Panc1 (cell line): ENCODE results near the gene SPSB1. TPM values are rescaled to one million over a fixed set of nuclear protein-coding genes. Genes with fewer than 3 reads are reported as not detected.
"Not testable (repeated sequence)": the region's sequence is repeated elsewhere in the genome, so short reads cannot be mapped to it uniquely, and the experiment has no call there.

Experiments
- ATAC-seq: fragments of 200-7000 bp; cut with Tn5 transposase; 2 replicates; pipeline ENCODE4 v1.9.1; 2020; ENCODE audit warnings: mild to moderate bottlenecking, moderate library complexity
- BruUV-seq: library from RNA; stranded (reverse); fragments of 400-500 nt; replicated peaks from 2 replicates; lab custom pipeline; 2021; lab: Mats Ljungman, UMichigan
- CTCF ChIA-PET: fragments of 300-600 bp; sonication (Branson Sonifier 250); formaldehyde crosslinking; loops from one replicate; lab custom pipeline; 2022; ENCODE audit warnings: antibody characterized with exemption; lab: Charles Lee
- POLR2A ChIA-PET: fragments of 300-600 bp; sonication (Branson Sonifier 250); formaldehyde crosslinking; loops from one replicate; lab custom pipeline; 2022; ENCODE audit warnings: antibody characterized with exemption; lab: Charles Lee
- DNase-seq: peaks from one replicate; pipeline ENCODE4 v3.0.0-alpha.2; 2010; ENCODE audit warnings: low read depth, low spot score
- H3K27ac ChIP-seq: 2 replicates; pipeline ENCODE4 v1.5.1; 2011; ENCODE audit warnings: mild to moderate bottlenecking, low read length, inconsistent platforms
- H3K27me3 ChIP-seq: fragments of 200-500 bp; sonication (Bioruptor generic); 2 replicates; pipeline ENCODE4 v1.6.0; 2014; ENCODE audit warnings: low read length, inconsistent platforms; ENCODE audit not compliant: control insufficient read depth, insufficient read depth
- H3K36me3 ChIP-seq: fragments of 200-500 bp; sonication (Bioruptor generic); 2 replicates; pipeline ENCODE4 v1.5.1; 2014; ENCODE audit warnings: inconsistent platforms, mild to moderate bottlenecking, low read length, moderate library complexity; ENCODE audit not compliant: control insufficient read depth, insufficient read depth
- H3K4me1 ChIP-seq: 2 replicates; pipeline ENCODE4 v1.5.1; 2011; ENCODE audit warnings: inconsistent platforms, mild to moderate bottlenecking, low read length, moderate library complexity; ENCODE audit not compliant: control insufficient read depth, insufficient read depth
- H3K4me3 ChIP-seq, 2 experiments: 2 replicates each; pipeline ENCODE4 v1.5.1; 2011 to 2012; ENCODE audit warnings: low read depth in 2 of 2, low read length in 2 of 2, mild to moderate bottlenecking in 2 of 2, inconsistent platforms in 1 of 2, moderate library complexity in 1 of 2
- H3K9me3 ChIP-seq: fragments of 200-500 bp; sonication (Bioruptor generic); 2 replicates; pipeline ENCODE4 v1.5.1; 2014; ENCODE audit warnings: low read depth, mild to moderate bottlenecking, inconsistent platforms, low read length, moderate library complexity; ENCODE audit not compliant: control insufficient read depth, insufficient read depth
- POLR2AphosphoS5 ChIP-seq: IDR thresholded peaks from 2 replicates; pipeline ENCODE4 v1.6.1; 2012; ENCODE audit warnings: mild to moderate bottlenecking, low read depth, low read length, moderate library complexity
- SIN3A ChIP-seq: IDR thresholded peaks from 2 replicates; pipeline ENCODE4 v1.6.1; 2012; ENCODE audit warnings: low read depth, mild to moderate bottlenecking, low read length, moderate library complexity, borderline replicate concordance; ENCODE audit not compliant: insufficient read depth
- TCF7L2 ChIP-seq: IDR thresholded peaks from 2 replicates; pipeline ENCODE4 v1.6.1; 2011; ENCODE audit warnings: mild to moderate bottlenecking, low read depth, low read length, inconsistent platforms
- in situ Hi-C: cut with HindIII; loops from 2 replicates; pipeline ENCODE4 v1.10.0; 2016; ENCODE audit warnings: low sequenced_read_pairs, low pct_unique_long_range_greater_than_20kb
- intact Hi-C: fragments of 100-400 bp; cut with micrococcal nuclease; formaldehyde crosslinking; loops from one replicate; pipeline ENCODE4 v1.10.0; 2022; ENCODE audit not compliant: unreplicated experiment
- total RNA-seq: library from RNA; stranded (reverse); gene quantifications from one replicate; pipeline ENCODE4 v1.2.1, GENCODE V29; 2021; ENCODE audit not compliant: unreplicated experiment
- TF ChIP-seq, protein P1 (sequence below), 2 experiments: IDR thresholded peaks; 2 replicates each; pipeline ENCODE4 v1.6.1; 2011 to 2012; ENCODE audit warnings: low read depth in 2 of 2, control low read depth in 1 of 2, low read length in 1 of 2, mild to moderate bottlenecking in 1 of 2, moderate library complexity in 1 of 2; ENCODE audit not compliant: insufficient read depth in 1 of 2
- TF ChIP-seq, protein P2 (sequence below): fragments of 450-650 bp; IDR thresholded peaks from 2 replicates; pipeline ENCODE4 v1.5.1; 2017; ENCODE audit warnings: mild to moderate bottlenecking

The SPSB1 gene
- total RNA-seq, 1 experiment from 2014 or later: 73.7 TPM

DNA sequence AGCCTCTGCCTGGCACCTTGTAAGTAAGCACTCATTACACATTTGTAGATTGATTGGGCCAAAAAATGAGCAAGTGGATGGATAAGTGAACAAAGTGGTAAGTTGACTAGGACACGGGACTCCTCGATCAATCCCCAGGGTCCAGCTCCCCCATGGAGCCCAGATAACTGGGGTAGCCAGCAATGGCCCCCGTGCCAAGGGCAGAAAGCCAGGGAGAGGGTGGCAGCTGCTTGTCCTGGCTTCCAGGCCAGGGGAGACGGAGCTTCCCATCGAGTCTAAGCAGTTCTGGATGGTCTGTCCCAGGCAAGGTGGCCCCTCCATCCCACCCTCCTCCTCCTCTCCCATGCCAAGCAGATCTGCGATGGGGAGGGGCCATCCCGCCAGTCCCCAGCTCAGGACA, 91.4 kb downstream of the SPSB1 start:
- TF ChIP-seq TCF7L2: no peak
- TF ChIP-seq, protein P1, sequence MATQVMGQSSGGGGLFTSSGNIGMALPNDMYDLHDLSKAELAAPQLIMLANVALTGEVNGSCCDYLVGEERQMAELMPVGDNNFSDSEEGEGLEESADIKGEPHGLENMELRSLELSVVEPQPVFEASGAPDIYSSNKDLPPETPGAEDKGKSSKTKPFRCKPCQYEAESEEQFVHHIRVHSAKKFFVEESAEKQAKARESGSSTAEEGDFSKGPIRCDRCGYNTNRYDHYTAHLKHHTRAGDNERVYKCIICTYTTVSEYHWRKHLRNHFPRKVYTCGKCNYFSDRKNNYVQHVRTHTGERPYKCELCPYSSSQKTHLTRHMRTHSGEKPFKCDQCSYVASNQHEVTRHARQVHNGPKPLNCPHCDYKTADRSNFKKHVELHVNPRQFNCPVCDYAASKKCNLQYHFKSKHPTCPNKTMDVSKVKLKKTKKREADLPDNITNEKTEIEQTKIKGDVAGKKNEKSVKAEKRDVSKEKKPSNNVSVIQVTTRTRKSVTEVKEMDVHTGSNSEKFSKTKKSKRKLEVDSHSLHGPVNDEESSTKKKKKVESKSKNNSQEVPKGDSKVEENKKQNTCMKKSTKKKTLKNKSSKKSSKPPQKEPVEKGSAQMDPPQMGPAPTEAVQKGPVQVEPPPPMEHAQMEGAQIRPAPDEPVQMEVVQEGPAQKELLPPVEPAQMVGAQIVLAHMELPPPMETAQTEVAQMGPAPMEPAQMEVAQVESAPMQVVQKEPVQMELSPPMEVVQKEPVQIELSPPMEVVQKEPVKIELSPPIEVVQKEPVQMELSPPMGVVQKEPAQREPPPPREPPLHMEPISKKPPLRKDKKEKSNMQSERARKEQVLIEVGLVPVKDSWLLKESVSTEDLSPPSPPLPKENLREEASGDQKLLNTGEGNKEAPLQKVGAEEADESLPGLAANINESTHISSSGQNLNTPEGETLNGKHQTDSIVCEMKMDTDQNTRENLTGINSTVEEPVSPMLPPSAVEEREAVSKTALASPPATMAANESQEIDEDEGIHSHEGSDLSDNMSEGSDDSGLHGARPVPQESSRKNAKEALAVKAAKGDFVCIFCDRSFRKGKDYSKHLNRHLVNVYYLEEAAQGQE (IDR thresholded peaks at IDR 0.05; ENCODE audit: insufficient read depth in 1 of 2, low read depth in 2 of 2, low read length in 1 of 2): no peak
- TF ChIP-seq POLR2AphosphoS5: no peak
- ATAC-seq: no peak
- in situ Hi-C loops (no loop called here), intact Hi-C loops (no loop called here)
- H3K9me3 ChIP-seq: no peaks in the 10 kb centered on the region
- BruUV-seq: no TSS peak
- POLR2A ChIA-PET: no interaction called here
- H3K27me3 ChIP-seq: no peaks in the 10 kb centered on the region
- no peaks in the 10 kb centered on the region for H3K36me3 ChIP-seq
- H3K27ac ChIP-seq: peak overlapping the region; percentile 53
- no peak overlapping the region for H3K4me3 ChIP-seq
- H3K4me1 ChIP-seq: peaks cover 33% of the 10 kb centered on the region
- DNase-seq: no peak
- CTCF ChIA-PET: no interaction called here

DNA sequence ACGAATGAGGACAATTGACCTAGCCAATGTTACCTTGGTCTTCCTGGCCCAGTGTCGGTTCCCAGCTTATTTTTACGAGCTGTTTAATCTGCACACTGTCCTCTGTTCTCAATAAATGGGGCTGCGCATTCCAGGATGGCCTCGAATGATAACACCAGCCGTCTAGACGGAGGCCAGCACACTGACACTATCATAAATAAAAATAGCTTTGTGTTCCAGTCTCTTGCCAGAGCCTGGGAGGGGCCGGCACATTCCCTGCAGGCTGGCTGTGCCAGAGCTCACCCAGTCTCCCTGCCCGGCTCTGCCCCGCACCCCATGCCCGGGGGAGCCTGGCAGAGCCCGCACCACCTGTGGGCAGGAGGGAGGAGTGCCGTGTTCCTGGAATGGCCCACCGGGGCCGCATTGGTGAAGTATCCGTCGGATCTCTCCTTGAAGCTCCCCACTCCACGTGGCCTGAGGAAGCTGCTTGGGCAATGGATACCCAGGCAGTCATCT, 92.1 kb downstream of the SPSB1 start:
- in situ Hi-C loops (no loop called here), intact Hi-C loops (no loop called here)
- H3K27ac ChIP-seq: peak overlapping the region; percentile 53
- H3K36me3 ChIP-seq: no peaks in the 10 kb centered on the region
- H3K4me3 ChIP-seq: no peak overlapping the region
- TF ChIP-seq, protein P2, sequence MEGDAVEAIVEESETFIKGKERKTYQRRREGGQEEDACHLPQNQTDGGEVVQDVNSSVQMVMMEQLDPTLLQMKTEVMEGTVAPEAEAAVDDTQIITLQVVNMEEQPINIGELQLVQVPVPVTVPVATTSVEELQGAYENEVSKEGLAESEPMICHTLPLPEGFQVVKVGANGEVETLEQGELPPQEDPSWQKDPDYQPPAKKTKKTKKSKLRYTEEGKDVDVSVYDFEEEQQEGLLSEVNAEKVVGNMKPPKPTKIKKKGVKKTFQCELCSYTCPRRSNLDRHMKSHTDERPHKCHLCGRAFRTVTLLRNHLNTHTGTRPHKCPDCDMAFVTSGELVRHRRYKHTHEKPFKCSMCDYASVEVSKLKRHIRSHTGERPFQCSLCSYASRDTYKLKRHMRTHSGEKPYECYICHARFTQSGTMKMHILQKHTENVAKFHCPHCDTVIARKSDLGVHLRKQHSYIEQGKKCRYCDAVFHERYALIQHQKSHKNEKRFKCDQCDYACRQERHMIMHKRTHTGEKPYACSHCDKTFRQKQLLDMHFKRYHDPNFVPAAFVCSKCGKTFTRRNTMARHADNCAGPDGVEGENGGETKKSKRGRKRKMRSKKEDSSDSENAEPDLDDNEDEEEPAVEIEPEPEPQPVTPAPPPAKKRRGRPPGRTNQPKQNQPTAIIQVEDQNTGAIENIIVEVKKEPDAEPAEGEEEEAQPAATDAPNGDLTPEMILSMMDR: no peak
- TF ChIP-seq, protein P1 (IDR thresholded peaks at IDR 0.05; ENCODE audit: insufficient read depth in 1 of 2, low read depth in 2 of 2, low read length in 1 of 2): no peak
- no peak for TF ChIP-seq POLR2AphosphoS5
- no peak for TF ChIP-seq SIN3A
- TF ChIP-seq TCF7L2: no peak
- ChIA-PET CTCF (interaction anchor here (0.8 kb wide), 1 partner anchor 95 kb away, joined by 6 read pairs; no protein-coding TSS in a partner anchor), POLR2A (no interaction called here)
- H3K9me3 ChIP-seq: no peaks in the 10 kb centered on the region
- no peaks in the 10 kb centered on the region for H3K27me3 ChIP-seq
- H3K4me1 ChIP-seq: peaks cover 33% of the 10 kb centered on the region
- peak; percentile 10; the same call in 1 of the 2 replicates for ATAC-seq
- BruUV-seq: no TSS peak
- no peak for DNase-seq

DNA sequence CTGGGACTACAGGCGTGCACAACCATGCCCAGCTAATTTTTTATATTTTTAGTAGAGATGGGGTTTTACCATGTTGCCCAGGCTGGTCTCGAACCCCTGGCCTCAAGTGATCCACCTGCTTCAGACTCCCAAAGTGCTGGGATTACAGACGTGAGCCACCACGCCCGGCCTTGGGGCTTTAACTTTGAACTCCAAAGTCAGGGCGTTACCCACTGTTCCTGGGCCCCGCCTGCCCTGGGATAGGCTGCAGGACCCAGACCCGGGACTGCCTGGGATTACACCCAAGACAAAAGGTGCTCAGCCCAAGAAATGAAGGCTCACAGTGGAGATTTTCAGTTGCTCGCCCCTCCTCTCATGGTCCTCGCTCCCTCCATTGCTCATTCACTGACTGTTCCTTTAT, 92.7 kb downstream of the SPSB1 start:
- H3K27ac ChIP-seq: peak overlapping the region; percentile 84
- CTCF ChIA-PET: interaction anchor here (0.8 kb wide), 1 partner anchor 96 kb away, joined by 6 read pairs; no protein-coding TSS in a partner anchor
- ATAC-seq: not testable (repeated sequence)

More for the DNA sequence above, 92.7 kb downstream of the SPSB1 start:
- intact Hi-C loops, in situ Hi-C loops, H3K9me3 ChIP-seq, H3K27me3 ChIP-seq, BruUV-seq, H3K36me3 ChIP-seq, H3K4me3 ChIP-seq, DNase-seq: not testable (repeated sequence)
- H3K4me1 ChIP-seq: peaks cover 33% of the 10 kb centered on the region
- POLR2A ChIA-PET: interaction anchor here (0.5 kb wide), 1 partner anchor 17 kb away, joined by 11 read pairs; no protein-coding TSS in a partner anchor
